Heart right ventricle (tissue), 16 donors: ENCODE results near the gene FGF12. TPM values are rescaled to one million over a fixed set of nuclear protein-coding genes. Genes with fewer than 3 reads are reported as not detected.

ENCODE experiments used
- ATAC-seq, 8 donors: fragments of 200-7000 bp; cut with Tn5 transposase; one replicate each; pipeline ENCODE4 v1.9.1; 2020; ENCODE audit warnings: mild to moderate bottlenecking in 8 of 8, moderate library complexity in 8 of 8, moderate number of reproducible peaks in 1 of 8
- DNase-seq, 2 donors: peaks; one replicate each; pipeline ENCODE4 v3.0.0-alpha.2; 2020
- H3K27ac ChIP-seq, 10 donors: fragments of 200-600 bp; sonication (generic) in 2 of 10; one replicate each; pipeline versions ENCODE4 v1.5.0 to v1.8.0; 2020 to 2022; ENCODE audit warnings: mild to moderate bottlenecking in 3 of 10
- H3K27me3 ChIP-seq, 7 donors: fragments of 200-600 bp; one replicate each; pipeline ENCODE4 v1.8.0; 2021 to 2022; ENCODE audit warnings: mild to moderate bottlenecking in 2 of 7
- H3K36me3 ChIP-seq, 9 donors: fragments of 200-600 bp; sonication (generic) in 1 of 9; one replicate each; pipeline versions ENCODE4 v1.5.0 to v1.8.0; 2020 to 2022; ENCODE audit warnings: mild to moderate bottlenecking in 2 of 9
- H3K4me1 ChIP-seq, 9 donors: fragments of 200-600 bp; sonication (generic) in 1 of 9; one replicate each; pipeline versions ENCODE4 v1.5.0 to v1.8.0; 2020 to 2022; ENCODE audit warnings: mild to moderate bottlenecking in 4 of 9
- H3K4me3 ChIP-seq, 10 donors: fragments of 200-600 bp; sonication (generic) in 2 of 10; one replicate each; pipeline versions ENCODE4 v1.5.0 to v1.8.0; 2020 to 2022; ENCODE audit warnings: mild to moderate bottlenecking in 7 of 10, moderate library complexity in 2 of 10
- H3K9me3 ChIP-seq, 11 donors: fragments of 200-600 bp in 10 of 11; sonication (generic) in 2 of 11; one replicate each; pipeline versions ENCODE4 v1.5.0 to v1.8.0; 2013 to 2022; ENCODE audit warnings: mild to moderate bottlenecking in 2 of 11, control low read depth in 1 of 11, moderate library complexity in 1 of 11
- WGBS, 2 donors: extraction: QIAGEN DNeasy Blood & Tissue Kit; methylation state at CpG; one replicate each; pipeline ENCODE4 v1.1.7; 2013; ENCODE audit warnings: inconsistent platforms in 1 of 2; 5-methylcytosine and 5-hydroxymethylcytosine counted together
- intact Hi-C, 10 donors: fragments of 100-400 bp; cut with DNase I; formaldehyde crosslinking; loops; one replicate each; pipeline versions ENCODE4 v1.11.1 to v1.14.2; 2022
- polyA plus RNA-seq, 2 donors: library from polyadenylated mRNA; stranded (reverse); fragments of 200-250 nt; gene quantifications; one replicate each; pipeline ENCODE4 v1.2.3, GENCODE V29; 2013
- total RNA-seq, 10 donors: library from RNA; stranded (reverse); fragmentation: NEBNext Ultra II Directional in 3 of 10; extraction: Animal tissue kit (Norgen Biotek cat#: 25700) in 3 of 10; gene quantifications; one replicate each; pipeline versions ENCODE4 v1.2.1 to v1.2.4, GENCODE V29; 2021 to 2023
- TF ChIP-seq, protein P1 (sequence below), 9 donors: fragments of 200-600 bp; sonication (generic) in 2 of 9; IDR thresholded peaks; one replicate each; pipeline versions ENCODE4 v1.5.0 to v1.8.0; 2021 to 2022; ENCODE audit warnings: antibody characterized with exemption in 9 of 9, mild to moderate bottlenecking in 5 of 9, moderate library complexity in 1 of 9
- donor health status: Arrhythmogenic right ventricular cardiomyopathy.
- donor health status: ischemic (EF 13 %, LVEDD 7.1; RV severe dilation, severe dysfunction).
- donor health status: healthy with polysubstance abuse.
- donor health status: DM: no; HTN: yes; CAD: no.
- donor health status: DM: no; HTN: no; CAD: no.
- donor health status: ischemic (EF 25% LVEDD 6.9; RV normal size, moderate dysfunction).
- donor health status: ischemic (EF 25% LVEDD 5.7; RV mildly dilated, moderate dysfunction).
- donor health status: healthy.
- donor health status: DM: yes; HTN: yes; CAD: no.
- donor health status: Ischemic cardiomyopathy.
- donor health status: ischemic (EF 35%, LVEDD 5.7; RV mildly dilated, moderate dysfunction).
- donor health status: nonischemic (EF 11% LVEDD 7.7; RV severe dilation, severe dysfunction).
- donor health status: DM: yes; HTN: yes; CAD: no.
- donor health status: PGD.
- donor health status: ischemic (EF 29% LVEDD 5.4; RV normal size, mild dysfunction).
- donor health status: nonischemic (EF 23%, LVEDD 6.1; RV moderate dilation, normal function).

FGF12 gene
- total and polyA plus RNA-seq, 12 donors: 26.5 to 504 (median 313) TPM

DNA sequence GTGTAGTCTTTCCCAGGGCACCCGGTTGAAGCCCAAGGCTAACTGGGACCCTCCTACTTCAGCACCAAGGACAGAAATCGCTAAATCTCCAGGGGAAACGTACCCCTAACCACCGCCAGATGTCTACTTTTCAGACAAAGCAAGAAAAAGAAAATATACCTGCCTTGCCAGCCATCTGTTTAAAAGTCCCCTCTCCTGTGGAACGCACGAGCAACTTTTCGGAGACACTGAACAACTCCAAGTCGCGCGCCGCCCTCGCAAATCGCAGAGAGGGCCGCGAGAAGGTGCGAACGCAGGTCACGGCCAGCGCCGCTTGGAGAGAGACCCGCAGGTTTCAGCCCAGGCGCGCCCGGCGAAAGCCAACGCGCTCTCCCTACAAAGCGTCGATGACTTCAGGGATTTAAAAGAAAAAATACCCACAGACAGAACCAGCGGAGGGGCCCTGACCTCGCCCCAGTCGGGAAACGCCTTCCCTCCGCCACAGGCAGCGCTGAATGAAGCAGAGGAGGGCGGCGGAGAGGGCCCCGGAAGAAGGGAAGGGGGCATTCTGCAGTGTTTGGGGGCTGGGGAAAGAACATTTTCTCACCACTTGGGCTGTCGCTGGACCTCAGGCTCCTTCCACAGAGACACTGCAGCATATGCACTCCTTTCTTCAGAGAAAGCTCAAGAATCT is 213.1 kb downstream of the FGF12 start:
- no peaks in the 10 kb centered on the region for H3K36me3 ChIP-seq
- peak overlapping the region in 6 of 10 donors; percentile 7 to 84 (median 72) for H3K27ac ChIP-seq
- peaks cover 0 to 38% (median 8%) of the 10 kb centered on the region in 7 donors for H3K27me3 ChIP-seq
- DNase-seq (no peak), ATAC-seq (peak in 1 of 8 donors; percentile 10)
- intact Hi-C loops: no loop called here
- peak overlapping the region; percentile 36 to 64 (median 54) for H3K4me3 ChIP-seq
- 24 to 32% methylated on average over 39 of the region's 39 CpGs for WGBS, 2 donors
- peaks cover 0 to 57% (median 33%) of the 10 kb centered on the region in 9 donors for H3K4me1 ChIP-seq
- peaks cover 0 to 11% (median 0%) of the 10 kb centered on the region in 11 donors for H3K9me3 ChIP-seq
- TF ChIP-seq, protein P1, sequence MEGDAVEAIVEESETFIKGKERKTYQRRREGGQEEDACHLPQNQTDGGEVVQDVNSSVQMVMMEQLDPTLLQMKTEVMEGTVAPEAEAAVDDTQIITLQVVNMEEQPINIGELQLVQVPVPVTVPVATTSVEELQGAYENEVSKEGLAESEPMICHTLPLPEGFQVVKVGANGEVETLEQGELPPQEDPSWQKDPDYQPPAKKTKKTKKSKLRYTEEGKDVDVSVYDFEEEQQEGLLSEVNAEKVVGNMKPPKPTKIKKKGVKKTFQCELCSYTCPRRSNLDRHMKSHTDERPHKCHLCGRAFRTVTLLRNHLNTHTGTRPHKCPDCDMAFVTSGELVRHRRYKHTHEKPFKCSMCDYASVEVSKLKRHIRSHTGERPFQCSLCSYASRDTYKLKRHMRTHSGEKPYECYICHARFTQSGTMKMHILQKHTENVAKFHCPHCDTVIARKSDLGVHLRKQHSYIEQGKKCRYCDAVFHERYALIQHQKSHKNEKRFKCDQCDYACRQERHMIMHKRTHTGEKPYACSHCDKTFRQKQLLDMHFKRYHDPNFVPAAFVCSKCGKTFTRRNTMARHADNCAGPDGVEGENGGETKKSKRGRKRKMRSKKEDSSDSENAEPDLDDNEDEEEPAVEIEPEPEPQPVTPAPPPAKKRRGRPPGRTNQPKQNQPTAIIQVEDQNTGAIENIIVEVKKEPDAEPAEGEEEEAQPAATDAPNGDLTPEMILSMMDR (IDR thresholded peaks at IDR 0.05): no peak

DNA sequence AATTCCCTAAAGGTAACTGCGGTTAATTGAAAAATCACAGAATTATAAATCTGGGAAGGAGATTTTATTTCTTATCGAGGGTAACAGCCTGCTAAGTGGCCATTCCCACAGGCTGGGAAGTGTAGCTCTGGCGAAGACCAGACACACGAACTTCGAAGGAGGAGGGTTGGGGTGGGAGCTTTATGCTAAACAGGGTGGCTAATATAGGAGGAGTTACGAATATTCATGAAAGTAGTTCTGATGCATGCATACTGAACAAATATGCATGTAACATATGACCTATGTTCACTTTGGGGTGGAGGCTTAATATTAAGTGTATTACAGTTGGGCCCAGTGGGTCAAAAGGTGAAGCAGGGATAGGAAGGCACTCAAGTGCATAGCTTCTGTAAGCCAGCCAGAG is 221.6 kb downstream of the FGF12 start:
- 52 to 55% methylated on average over 6 of the region's 6 CpGs for WGBS, 2 donors
- no peak overlapping the region for H3K27ac ChIP-seq
- no peaks in the 10 kb centered on the region for H3K36me3 ChIP-seq
- TF ChIP-seq, protein P1 (IDR thresholded peaks at IDR 0.05): no peak
- H3K27me3 ChIP-seq: no peaks in the 10 kb centered on the region
- ATAC-seq (peak in 1 of 8 donors; percentile 24), DNase-seq (no peak)
- H3K4me3 ChIP-seq: no peak overlapping the region
- intact Hi-C loops: no loop called here
- H3K9me3 ChIP-seq: peaks cover 0 to 7% (median 0%) of the 10 kb centered on the region in 11 donors
- peaks cover 0 to 17% (median 0%) of the 10 kb centered on the region in 9 donors for H3K4me1 ChIP-seq

DNA sequence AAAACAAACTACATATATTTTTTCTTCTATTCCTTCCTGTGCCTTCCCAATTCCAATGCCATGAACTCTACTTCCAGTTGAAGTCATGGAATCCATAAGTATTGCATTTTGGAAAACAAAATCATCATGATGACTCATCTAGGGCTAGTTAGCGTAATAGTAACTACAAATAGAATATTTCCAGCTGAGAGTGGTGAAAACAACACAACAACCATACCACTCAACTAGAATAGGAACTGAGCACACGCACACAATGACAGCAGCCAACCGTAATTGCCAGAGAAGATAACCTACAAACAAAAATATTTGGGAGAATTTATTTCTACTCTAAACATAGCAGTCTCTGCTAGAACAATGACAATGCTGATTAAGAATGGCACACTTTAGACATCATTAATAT is 225.9 kb downstream of the FGF12 start:
- no peaks in the 10 kb centered on the region for H3K9me3 ChIP-seq
- intact Hi-C loops: no loop called here
- H3K36me3 ChIP-seq: no peaks in the 10 kb centered on the region
- H3K4me1 ChIP-seq: peaks cover 0 to 25% (median 9%) of the 10 kb centered on the region in 9 donors
- TF ChIP-seq, protein P1 (IDR thresholded peaks at IDR 0.05): no peak
- 39 to 52% methylated on average over 3 of the region's 3 CpGs for WGBS, 2 donors
- H3K4me3 ChIP-seq: no peak overlapping the region
- peak in 7 of 8 donors; percentile 40 to 91 (median 81) for ATAC-seq
- no peak for DNase-seq
- no peaks in the 10 kb centered on the region for H3K27me3 ChIP-seq
- H3K27ac ChIP-seq: peak overlapping the region in 8 of 10 donors; percentile 7 to 58 (median 40)

DNA sequence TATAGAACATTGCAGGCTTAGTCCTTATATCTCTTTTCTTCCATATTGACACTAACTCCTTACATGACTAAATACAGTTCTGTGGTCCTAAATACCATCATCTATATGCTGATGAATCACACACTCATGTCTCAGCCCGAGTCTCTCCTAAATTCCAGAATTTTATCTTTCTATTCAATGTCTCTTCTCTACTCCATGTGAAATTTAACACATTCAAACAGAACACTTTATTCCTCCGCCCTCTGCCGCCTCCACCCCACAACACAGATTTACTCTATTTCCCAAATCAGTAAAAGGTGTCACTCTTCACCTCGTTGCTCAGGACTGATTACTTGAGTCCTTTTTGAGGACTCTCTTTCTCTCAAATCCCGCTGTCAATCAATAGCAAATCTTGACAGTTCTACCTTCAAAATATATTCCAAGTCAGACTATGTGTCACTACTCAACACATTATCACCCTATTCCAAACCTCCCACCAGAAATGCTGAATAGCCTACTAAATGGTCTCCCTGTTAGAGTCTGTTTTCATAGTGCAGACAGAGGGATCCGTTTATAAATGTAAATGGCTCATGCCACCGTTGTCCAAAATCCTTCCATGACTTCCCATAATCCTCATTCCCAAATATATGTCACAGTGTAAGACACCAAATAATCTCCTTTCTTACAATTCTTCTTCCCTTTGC is 230.3 kb downstream of the FGF12 start:
- Histone ChIP-seq H3K4me3 (no peak overlapping the region), H3K27me3 (no peaks in the 10 kb centered on the region), H3K4me1 (peaks cover 0 to 44% (median 17%) of the 10 kb centered on the region in 9 donors), H3K36me3 (no peaks in the 10 kb centered on the region), H3K27ac (peak overlapping the region in 1 of 10 donors; percentile 19), H3K9me3 (peaks cover 0 to 5% (median 0%) of the 10 kb centered on the region in 11 donors)
- WGBS, 2 donors: 65 to 72% methylated on average over 7 of the region's 7 CpGs
- intact Hi-C loops: no loop called here
- TF ChIP-seq, protein P1 (IDR thresholded peaks at IDR 0.05): no peak
- ATAC-seq (no peak), DNase-seq (no peak)
